HG02571 (cell line): ENCODE results near the gene ITIH1.

Experiments used
- ATAC-seq: cut with Tn5 transposase; IDR thresholded peaks from one replicate; pipeline ENCODE4 v1.9.1; 2021; ENCODE audit warnings: mild to moderate bottlenecking, moderate library complexity; ENCODE audit not compliant: unreplicated experiment

ITIH1 gene

GRCh38 chr3:52790337-52790736 is 12.9 kb downstream of the ITIH1 start:
- ATAC-seq, result no peak

- ATAC-seq, result no peak
Observed at GRCh38 chr3:52790741-52791140, 13.3 kb downstream of the ITIH1 start.

- no peak for ATAC-seq
Observed at GRCh38 chr3:52791366-52791765, 14.0 kb downstream of the ITIH1 start.

- no peak for ATAC-seq
Observed at GRCh38 chr3:52791928-52792327, 14.5 kb downstream of the ITIH1 start.

- ATAC-seq, result no peak
Observed at GRCh38 chr3:52792413-52792812, 15.0 kb downstream of the ITIH1 start.

- no peak for ATAC-seq
Observed at GRCh38 chr3:52792961-52793695, 15.7 kb downstream of the ITIH1 start.

- ATAC-seq, result no peak
Observed at GRCh38 chr3:52793702-52794611, 16.6 kb downstream of the ITIH1 start.

- ATAC-seq, result no peak
Observed at GRCh38 chr3:52794612-52795099, 17.3 kb downstream of the ITIH1 start, which contains the start of gene ITIH3. Gene ITIH3 (plus strand): TSS chr3:52794796. CDS start chr3:52794804, 8 bp downstream.

GRCh38 chr3:52795298-52795900 is 18.0 kb downstream of the ITIH1 start:
- ATAC-seq, result no peak

- no peak for ATAC-seq
Observed at GRCh38 chr3:52796411-52796810, 19.0 kb downstream of the ITIH1 start.

GRCh38 chr3:52798376-52798977 is 21.1 kb downstream of the ITIH1 start:
- ATAC-seq, result no peak

- no peak for ATAC-seq
Observed at GRCh38 chr3:52798978-52799476, 21.6 kb downstream of the ITIH1 start.

GRCh38 chr3:52800079-52800478 is 22.7 kb downstream of the ITIH1 start:
- no peak for ATAC-seq

- no peak for ATAC-seq
Observed at GRCh38 chr3:52801839-52802238, 24.4 kb downstream of the ITIH1 start.

- ATAC-seq, result no peak
Observed at GRCh38 chr3:52805270-52806039, 28.1 kb downstream of the ITIH1 start.

GRCh38 chr3:52809149-52809548 is 31.8 kb downstream of the ITIH1 start:
- no peak for ATAC-seq

- no peak for ATAC-seq
Observed at GRCh38 chr3:52809662-52810377, 32.4 kb downstream of the ITIH1 start.

- no peak for ATAC-seq
Observed at GRCh38 chr3:52810923-52811322, 33.5 kb downstream of the ITIH1 start.

- no peak for ATAC-seq
Observed at GRCh38 chr3:52811452-52812011, 34.1 kb downstream of the ITIH1 start.
